Measurements from ENCODE around the gene PAWR. TPM values are rescaled to one million over a fixed set of nuclear protein-coding genes. Genes with fewer than 3 reads are reported as not detected.
A peak's percentile ranks its signal among the peaks of the same experiment; 100 is the strongest.

Gene PAWR
- polyA plus RNA-seq, 1 donor (not counting 4 experiments of a cell fraction or from before 2014, with no cell fraction given): 41.1 TPM

DNA sequence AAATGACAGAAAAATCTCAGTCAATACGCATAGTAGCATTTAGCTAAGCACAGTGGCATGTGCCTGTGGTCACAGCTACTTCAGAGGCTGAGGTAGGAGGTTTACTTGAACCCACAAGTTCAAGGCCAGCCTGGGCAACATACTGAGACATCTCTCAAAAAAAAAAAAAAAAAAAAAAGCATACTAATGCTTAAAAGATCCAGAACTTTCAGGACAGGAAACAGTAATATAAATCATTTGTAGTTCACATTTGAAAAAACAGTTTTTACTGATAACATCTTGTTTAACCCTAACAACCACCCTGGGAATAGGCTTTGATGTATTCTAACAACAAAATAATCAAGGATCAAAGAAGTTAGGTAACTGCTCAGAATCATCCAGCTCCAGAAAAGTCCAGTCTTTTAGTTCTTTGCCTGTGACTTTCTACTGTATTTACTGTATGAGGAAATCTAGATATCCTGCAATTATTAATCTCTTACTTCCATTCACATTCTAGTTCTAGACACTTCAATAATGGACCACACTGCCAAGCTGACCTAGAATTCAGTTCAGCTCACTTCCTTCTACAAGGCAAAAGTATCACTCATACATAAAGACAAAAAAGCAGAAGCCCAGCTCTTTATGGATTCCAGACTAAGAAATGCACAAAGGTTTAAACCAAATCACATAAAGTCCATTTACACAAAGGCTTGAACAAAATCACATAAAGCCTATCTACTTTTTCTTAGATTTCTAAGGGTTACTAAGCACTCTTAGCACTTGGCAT lies 28.5 kb downstream of the PAWR start:
- no peaks in the 10 kb centered on the region for H4K20me1 ChIP-seq (ENCODE audit: control insufficient read depth, extremely low read depth, insufficient read depth, low read length)
- peaks cover 4% of the 10 kb centered on the region for H3K4me1 ChIP-seq (ENCODE audit: control insufficient read depth, extremely low read depth, insufficient read depth, low read length)
- FAIRE-seq: peak; percentile 59
- no peak overlapping the region for H3K4me2 ChIP-seq (ENCODE audit: control insufficient read depth, extremely low read depth, insufficient read depth, low read depth, low read length)
- H3K9me1 ChIP-seq (ENCODE audit: control insufficient read depth, extremely low read depth, insufficient read depth, low read length): no peaks in the 10 kb centered on the region
- peaks cover 91% of the 10 kb centered on the region for H3K79me2 ChIP-seq (ENCODE audit: control insufficient read depth, insufficient read depth, low read length)
- no peak overlapping the region for H2AFZ ChIP-seq (ENCODE audit: control insufficient read depth, low read length)
- peaks cover 2 to 4% of the 10 kb centered on the region in 2 experiments for H3K36me3 ChIP-seq (ENCODE audit: control insufficient read depth in 2 of 2, extremely low read depth in 1 of 2, insufficient read depth in 2 of 2, low read length in 2 of 2)
- DNase-seq (ENCODE audit: low read depth, low spot score): no peak
- no peaks in the 10 kb centered on the region for H3K27me3 ChIP-seq (ENCODE audit: control insufficient read depth, extremely low read depth, insufficient read depth, low read length)
- H3K27ac ChIP-seq (ENCODE audit: control insufficient read depth, insufficient read depth, low read length): no peak overlapping the region
- no peaks in the 10 kb centered on the region for H3K9me3 ChIP-seq (ENCODE audit: control insufficient read depth, low read depth, low read length)
- no peak overlapping the region for H3K4me3 ChIP-seq (ENCODE audit: control insufficient read depth in 2 of 3, extremely low read depth in 1 of 3, insufficient read depth in 2 of 3, low read depth in 1 of 3, low read length in 3 of 3)
- H3K9ac ChIP-seq (ENCODE audit: control insufficient read depth, extremely low read depth, insufficient read depth, low read length): no peak overlapping the region
- TF ChIP-seq, protein P1, sequence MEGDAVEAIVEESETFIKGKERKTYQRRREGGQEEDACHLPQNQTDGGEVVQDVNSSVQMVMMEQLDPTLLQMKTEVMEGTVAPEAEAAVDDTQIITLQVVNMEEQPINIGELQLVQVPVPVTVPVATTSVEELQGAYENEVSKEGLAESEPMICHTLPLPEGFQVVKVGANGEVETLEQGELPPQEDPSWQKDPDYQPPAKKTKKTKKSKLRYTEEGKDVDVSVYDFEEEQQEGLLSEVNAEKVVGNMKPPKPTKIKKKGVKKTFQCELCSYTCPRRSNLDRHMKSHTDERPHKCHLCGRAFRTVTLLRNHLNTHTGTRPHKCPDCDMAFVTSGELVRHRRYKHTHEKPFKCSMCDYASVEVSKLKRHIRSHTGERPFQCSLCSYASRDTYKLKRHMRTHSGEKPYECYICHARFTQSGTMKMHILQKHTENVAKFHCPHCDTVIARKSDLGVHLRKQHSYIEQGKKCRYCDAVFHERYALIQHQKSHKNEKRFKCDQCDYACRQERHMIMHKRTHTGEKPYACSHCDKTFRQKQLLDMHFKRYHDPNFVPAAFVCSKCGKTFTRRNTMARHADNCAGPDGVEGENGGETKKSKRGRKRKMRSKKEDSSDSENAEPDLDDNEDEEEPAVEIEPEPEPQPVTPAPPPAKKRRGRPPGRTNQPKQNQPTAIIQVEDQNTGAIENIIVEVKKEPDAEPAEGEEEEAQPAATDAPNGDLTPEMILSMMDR (optimal IDR thresholded peaks at IDR 0.05 in 1 of 3, IDR thresholded peaks at IDR 0.05 in 1 of 3, conservative IDR thresholded peaks at IDR 0.05 in 1 of 3; ENCODE audit: extremely low read depth in 1 of 3, insufficient read depth in 2 of 3, low read length in 3 of 3): no peak
- no peak for TF ChIP-seq EZH2 (IDR thresholded peaks at IDR 0.05; ENCODE audit: low read length)
- dilution Hi-C loops (cut with MboI; ENCODE audit: extremely low pct_ligation_motif_present, low sequenced_read_pairs): no loop called here

DNA sequence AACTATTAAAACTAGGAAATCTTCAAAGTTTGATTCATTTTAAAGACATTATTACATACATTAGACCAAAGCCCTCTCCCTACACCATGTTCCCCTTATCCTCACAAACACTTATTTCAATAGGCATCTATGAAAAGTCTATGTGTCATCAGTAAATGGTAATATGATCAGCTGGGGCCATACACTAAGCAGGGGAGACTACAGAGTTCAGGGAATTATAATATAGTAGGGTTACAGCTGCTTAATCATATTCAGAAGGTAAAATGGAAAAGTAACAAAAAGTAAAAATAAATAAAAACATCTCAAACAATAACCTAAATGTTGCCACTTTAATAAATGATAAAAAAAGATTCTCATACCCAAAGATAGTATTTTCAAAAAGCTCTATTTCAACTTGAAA lies 29.1 kb downstream of the PAWR start:
- TF ChIP-seq, protein P1 (optimal IDR thresholded peaks at IDR 0.05 in 1 of 3, IDR thresholded peaks at IDR 0.05 in 1 of 3, conservative IDR thresholded peaks at IDR 0.05 in 1 of 3; ENCODE audit: extremely low read depth in 1 of 3, insufficient read depth in 2 of 3, low read length in 3 of 3): no peak
- TF ChIP-seq EZH2 (IDR thresholded peaks at IDR 0.05; ENCODE audit: low read length): no peak
- Histone ChIP-seq H2AFZ (ENCODE audit: control insufficient read depth, low read length) (no peak overlapping the region), H3K36me3 (ENCODE audit: control insufficient read depth in 2 of 2, extremely low read depth in 1 of 2, insufficient read depth in 2 of 2, low read length in 2 of 2) (no peaks in the 10 kb centered on the region), H3K79me2 (ENCODE audit: control insufficient read depth, insufficient read depth, low read length) (peaks cover 91% of the 10 kb centered on the region), H3K9me1 (ENCODE audit: control insufficient read depth, extremely low read depth, insufficient read depth, low read length) (no peaks in the 10 kb centered on the region), H3K4me3 (ENCODE audit: control insufficient read depth in 2 of 3, extremely low read depth in 1 of 3, insufficient read depth in 2 of 3, low read depth in 1 of 3, low read length in 3 of 3) (no peak overlapping the region), H3K9ac (ENCODE audit: control insufficient read depth, extremely low read depth, insufficient read depth, low read length) (no peak overlapping the region), H3K4me1 (ENCODE audit: control insufficient read depth, extremely low read depth, insufficient read depth, low read length) (peaks cover 10% of the 10 kb centered on the region), H4K20me1 (ENCODE audit: control insufficient read depth, extremely low read depth, insufficient read depth, low read length) (no peaks in the 10 kb centered on the region), H3K27me3 (ENCODE audit: control insufficient read depth, extremely low read depth, insufficient read depth, low read length) (no peaks in the 10 kb centered on the region), H3K27ac (ENCODE audit: control insufficient read depth, insufficient read depth, low read length) (no peak overlapping the region), H3K9me3 (ENCODE audit: control insufficient read depth, low read depth, low read length) (no peaks in the 10 kb centered on the region), H3K4me2 (ENCODE audit: control insufficient read depth, extremely low read depth, insufficient read depth, low read depth, low read length) (no peak overlapping the region)
- DNase-seq (ENCODE audit: low read depth, low spot score) (no peak), FAIRE-seq (no peak)
- dilution Hi-C loops (cut with MboI; ENCODE audit: extremely low pct_ligation_motif_present, low sequenced_read_pairs): no loop called here
